Measurements from ENCODE around the gene HSPA14.
"Not testable (repeated sequence)": the region's sequence is repeated elsewhere in the genome, so short reads cannot be mapped to it uniquely, and the experiment has no call there.

Gene HSPA14

DNA sequence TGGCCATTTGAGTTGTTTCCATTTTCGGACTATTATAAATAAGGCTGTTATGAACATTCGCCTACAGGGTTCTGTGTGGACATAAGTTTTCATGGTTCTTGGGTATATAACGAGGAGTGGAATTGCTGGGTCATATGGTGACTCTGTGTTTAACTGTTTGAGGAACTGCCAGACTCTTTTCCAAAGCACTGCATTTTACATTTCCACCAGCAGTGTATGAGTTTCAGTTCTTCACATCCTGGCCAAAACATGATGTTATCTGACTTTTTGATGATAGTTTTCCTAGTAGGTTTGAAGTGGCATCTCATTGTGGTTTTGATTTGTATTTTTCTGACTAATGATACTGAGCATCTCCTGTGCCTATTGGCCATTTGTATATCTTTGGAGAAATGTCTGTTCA lies 46.0 kb downstream of the HSPA14 start:
- no peak for DNase-seq (ENCODE audit: low read depth)

DNA sequence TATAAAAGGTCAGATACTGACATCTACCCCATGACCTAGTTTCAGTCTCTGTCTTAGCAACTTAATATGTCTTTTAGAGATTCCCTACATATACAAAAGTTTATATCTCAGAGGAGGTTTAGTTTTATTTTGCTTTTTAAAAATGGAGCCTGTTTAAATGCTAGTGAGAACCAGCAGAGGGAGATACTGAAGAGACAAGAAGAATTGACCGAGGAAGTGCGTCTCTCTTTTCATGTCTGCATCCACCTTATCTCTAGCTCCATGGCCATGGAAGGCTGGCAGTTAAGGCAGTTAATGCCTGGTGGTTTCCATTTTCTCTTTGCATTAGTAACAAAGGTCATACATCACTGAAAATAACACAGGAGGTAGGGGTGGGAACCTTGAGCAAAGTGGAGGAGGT lies 51.2 kb downstream of the HSPA14 start:
- DNase-seq (ENCODE audit: low read depth) = no peak

- no peak for DNase-seq (ENCODE audit: low read depth)
Measured at GRCh38 chr10:14891151-14891550, 53.0 kb downstream of the HSPA14 start.

GRCh38 chr10:14904316-14904732 lies 66.2 kb downstream of the HSPA14 start:
- no peak for DNase-seq (ENCODE audit: low read depth)

DNA sequence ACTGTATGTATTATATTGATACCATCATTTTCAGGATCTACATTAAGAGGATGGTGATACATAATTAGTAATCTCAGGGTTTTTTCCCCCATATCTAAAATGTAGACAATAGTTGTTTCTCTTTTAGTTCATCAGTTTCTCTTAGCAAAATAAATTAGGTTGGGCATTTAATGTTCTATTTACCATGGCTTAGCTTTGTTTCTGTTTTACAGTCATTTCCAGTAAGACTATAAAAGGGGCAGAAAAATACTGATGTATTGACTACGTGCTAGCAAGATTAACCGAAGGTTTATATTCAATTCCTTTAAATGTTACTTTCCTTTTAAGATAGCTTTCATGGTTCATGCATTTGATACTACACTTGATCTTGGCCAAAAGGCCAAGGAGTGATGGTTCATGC lies 66.8 kb downstream of the HSPA14 start:
- no peak for DNase-seq (ENCODE audit: low read depth)

DNA sequence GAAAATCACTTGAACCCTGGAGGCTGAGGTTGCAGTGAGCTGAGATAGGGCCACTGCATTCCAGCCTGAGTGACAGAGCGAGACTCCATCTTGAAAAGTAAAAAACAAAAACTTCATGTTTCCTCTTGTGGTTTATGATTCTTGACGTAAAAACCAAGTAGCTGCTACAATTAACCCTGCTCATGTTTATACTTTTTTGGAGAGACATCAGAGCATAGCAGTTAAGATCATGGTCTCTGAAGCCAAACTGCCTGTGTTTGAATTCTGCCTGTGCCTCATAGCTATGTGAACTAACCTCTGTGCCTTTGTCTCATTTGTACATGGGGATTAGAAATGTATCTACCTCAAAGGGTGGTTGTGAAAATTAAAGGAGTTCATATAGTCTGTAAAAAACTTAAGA lies 67.8 kb downstream of the HSPA14 start:
- DNase-seq (ENCODE audit: low read depth) = no peak

DNA sequence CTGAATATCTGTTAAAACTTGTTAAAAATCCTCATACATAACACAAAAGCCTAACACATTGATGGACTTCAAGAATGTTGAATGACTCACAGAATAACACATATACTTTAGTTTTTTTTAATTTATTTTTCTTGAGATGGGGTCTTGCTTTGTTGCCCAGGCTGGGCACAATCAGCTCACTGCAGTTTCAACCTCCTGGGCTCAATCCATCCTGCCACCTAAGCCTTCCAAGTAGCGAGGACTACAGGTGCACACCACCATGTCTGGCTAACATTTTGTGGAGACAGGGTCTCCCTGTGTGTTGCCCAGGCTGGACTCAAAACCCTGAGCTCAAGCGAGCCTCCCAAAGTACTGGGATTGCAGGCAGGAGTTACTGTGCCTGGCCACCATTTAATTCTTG lies 68.7 kb downstream of the HSPA14 start:
- DNase-seq (ENCODE audit: low read depth) = no peak

DNA sequence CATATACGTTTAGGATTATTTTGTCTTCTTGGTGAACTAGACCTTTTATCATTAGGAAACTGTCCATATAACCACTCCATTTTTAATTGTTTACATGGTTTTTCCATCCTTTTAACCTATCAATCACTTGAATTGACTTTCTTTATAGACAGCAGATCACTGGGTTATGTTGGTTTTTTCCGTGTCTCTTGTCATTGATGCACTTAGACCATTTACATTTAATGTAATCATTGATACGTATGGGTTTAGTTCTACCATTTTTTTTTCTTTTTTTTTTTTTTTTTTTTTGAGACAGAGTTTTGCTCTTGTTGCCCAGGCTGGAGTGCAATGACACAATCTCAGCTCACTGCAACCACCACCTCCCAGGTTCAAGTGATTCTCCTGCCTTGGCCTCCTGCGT lies 69.5 kb downstream of the HSPA14 start:
- DNase-seq (ENCODE audit: low read depth) = not testable (repeated sequence)

DNA sequence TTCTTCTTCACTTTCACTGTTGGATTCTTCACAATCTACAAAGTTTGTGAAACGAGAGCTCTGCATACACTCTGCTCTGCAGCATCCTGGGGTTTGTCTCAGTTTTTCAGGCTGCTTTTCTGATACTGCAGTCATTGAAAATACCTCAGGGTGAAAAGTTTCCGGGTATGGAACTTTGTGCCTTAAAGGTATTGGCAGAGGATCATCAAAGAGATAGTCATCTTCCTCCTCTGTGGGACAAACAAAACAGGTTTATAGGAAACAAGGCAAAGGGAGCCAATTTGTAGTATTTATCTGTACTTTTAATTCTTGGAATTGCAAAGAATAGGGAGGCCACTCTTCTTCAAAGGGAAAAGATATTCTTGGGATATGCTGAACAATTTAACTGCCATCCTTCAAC lies 71.0 kb downstream of the HSPA14 start:
- no peak for DNase-seq (ENCODE audit: low read depth)

DNA sequence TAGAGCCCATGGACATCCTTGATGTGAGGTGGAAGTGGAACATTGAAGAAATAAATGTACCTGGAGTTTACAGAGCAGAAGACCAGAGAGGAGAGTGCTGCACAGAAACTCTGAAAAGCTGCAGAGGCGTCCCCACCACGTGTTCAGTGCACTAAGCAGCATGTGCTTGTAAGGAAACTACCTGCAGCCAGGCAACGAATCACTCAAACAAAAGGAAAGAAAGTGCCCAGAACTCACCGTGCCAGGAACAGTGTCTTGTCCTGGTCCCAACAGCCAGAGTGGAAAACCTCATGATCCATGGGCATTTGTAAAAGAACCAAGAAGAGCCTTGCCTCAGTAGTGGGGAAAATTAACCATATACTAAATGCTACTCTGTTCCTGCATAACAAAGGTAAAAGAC lies 72.8 kb downstream of the HSPA14 start:
- DNase-seq (ENCODE audit: low read depth) = no peak

GRCh38 chr10:14911801-14912200 lies 73.7 kb downstream of the HSPA14 start:
- DNase-seq (ENCODE audit: low read depth) = no peak

DNA sequence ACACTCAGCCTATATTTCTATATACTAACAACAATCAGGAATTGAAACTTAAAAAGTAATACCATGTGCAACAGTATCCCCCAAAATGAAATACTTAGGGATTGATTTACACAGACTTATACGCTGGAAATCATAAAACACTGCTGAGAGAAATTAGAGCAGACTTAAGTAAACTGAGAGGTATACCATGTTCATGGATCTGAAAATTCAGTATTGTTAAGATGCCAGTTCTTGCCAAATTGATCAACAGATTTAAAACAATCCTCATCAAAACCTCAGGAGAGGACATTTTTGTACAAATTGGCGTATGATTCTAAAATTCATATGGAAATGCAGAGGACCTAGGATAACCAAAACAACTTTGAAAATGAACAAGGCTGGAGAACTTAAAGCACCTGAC lies 78.5 kb downstream of the HSPA14 start:
- no peak for DNase-seq (ENCODE audit: low read depth)

GRCh38 chr10:14917827-14918226 lies 79.7 kb downstream of the HSPA14 start:
- no peak for DNase-seq (ENCODE audit: low read depth)

- DNase-seq (ENCODE audit: low read depth) = no peak
Measured at GRCh38 chr10:14918964-14919363, 80.9 kb downstream of the HSPA14 start.

Data from GM04504 (cell line).